ENCODE results near the gene ZG16.

- TF ChIP-seq POLR2A (IDR thresholded peaks at IDR 0.05; ENCODE audit: low read depth, low read length) = no peak
- TF ChIP-seq TAF1 (IDR thresholded peaks at IDR 0.05; ENCODE audit: low read depth, low read length) = no peak
- TF ChIP-seq SPI1 (IDR thresholded peaks at IDR 0.05; ENCODE audit: low read depth, low read length) = no peak
- TF ChIP-seq POLR2AphosphoS5 (IDR thresholded peaks at IDR 0.05; ENCODE audit: low read depth, low read length) = no peak
- TF ChIP-seq POU2F2 (IDR thresholded peaks at IDR 0.05; ENCODE audit: low read depth, low read length) = no peak
Observed at GRCh38 chr16:29831490-29831889, 53.4 kb downstream of the ZG16 start.

Data from GM12891 (cell line).